Measurements from ENCODE around the gene CEP55. TPM values are rescaled to one million over a fixed set of nuclear protein-coding genes. Genes with fewer than 3 reads are reported as not detected.

The CEP55 gene
- total and polyA plus RNA-seq, 7 donors = 1.4 to 18.2 (median 1.8) TPM; not detected in 2

DNA sequence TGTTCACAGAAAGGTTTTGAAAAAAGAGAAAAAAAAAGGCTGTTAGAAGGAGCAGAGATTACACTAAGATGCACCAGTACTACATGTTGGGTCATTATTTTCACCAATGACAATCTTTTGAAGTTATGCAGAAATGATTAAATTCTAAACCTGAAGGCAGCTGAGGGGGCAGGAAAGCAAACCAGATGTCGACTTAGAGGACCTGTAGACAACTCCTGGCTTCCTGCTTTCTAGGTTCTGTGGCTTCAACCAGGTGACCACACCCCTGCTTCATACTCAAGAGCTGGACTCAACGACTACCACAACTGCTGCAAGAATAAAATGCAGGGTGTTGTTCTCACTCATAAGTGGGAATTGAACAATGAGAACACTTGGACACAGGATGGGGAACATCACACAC is 44.3 kb upstream of the CEP55 start:
- H3K4me3 ChIP-seq = no peak overlapping the region
- DNase-seq = no peak
- 23 to 33% methylated on average over 2 of the region's 2 CpGs for WGBS, 2 donors
- H3K9me3 ChIP-seq = no peaks in the 10 kb centered on the region
- H3K27me3 ChIP-seq = no peaks in the 10 kb centered on the region
- TF ChIP-seq POLR2AphosphoS5 (IDR thresholded peaks at IDR 0.05) (no peak), POLR2A (IDR thresholded peaks at IDR 0.05) (no peak), EP300 (IDR thresholded peaks at IDR 0.05) (no peak)
- TF ChIP-seq, protein P1, sequence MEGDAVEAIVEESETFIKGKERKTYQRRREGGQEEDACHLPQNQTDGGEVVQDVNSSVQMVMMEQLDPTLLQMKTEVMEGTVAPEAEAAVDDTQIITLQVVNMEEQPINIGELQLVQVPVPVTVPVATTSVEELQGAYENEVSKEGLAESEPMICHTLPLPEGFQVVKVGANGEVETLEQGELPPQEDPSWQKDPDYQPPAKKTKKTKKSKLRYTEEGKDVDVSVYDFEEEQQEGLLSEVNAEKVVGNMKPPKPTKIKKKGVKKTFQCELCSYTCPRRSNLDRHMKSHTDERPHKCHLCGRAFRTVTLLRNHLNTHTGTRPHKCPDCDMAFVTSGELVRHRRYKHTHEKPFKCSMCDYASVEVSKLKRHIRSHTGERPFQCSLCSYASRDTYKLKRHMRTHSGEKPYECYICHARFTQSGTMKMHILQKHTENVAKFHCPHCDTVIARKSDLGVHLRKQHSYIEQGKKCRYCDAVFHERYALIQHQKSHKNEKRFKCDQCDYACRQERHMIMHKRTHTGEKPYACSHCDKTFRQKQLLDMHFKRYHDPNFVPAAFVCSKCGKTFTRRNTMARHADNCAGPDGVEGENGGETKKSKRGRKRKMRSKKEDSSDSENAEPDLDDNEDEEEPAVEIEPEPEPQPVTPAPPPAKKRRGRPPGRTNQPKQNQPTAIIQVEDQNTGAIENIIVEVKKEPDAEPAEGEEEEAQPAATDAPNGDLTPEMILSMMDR (IDR thresholded peaks at IDR 0.05) = no peak
- H3K4me1 ChIP-seq = peaks cover 0 to 7% (median 5%) of the 10 kb centered on the region in 4 donors
- intact Hi-C loops (cut with DNase I) = no loop called here
- H3K27ac ChIP-seq = peak overlapping the region in 1 of 4 donors; percentile 14
- H3K36me3 ChIP-seq = peaks cover 0 to 69% (median 21%) of the 10 kb centered on the region in 4 donors

- 89 to 94% methylated on average over 2 of the region's 2 CpGs for WGBS, 2 donors
- H3K27me3 ChIP-seq = no peaks in the 10 kb centered on the region
- DNase-seq = no peak
- H3K4me3 ChIP-seq = no peak overlapping the region
- intact Hi-C loops (cut with DNase I) = no loop called here
- H3K9me3 ChIP-seq = no peaks in the 10 kb centered on the region
- peak overlapping the region in 2 of 4 donors; percentile 35 to 44 for H3K27ac ChIP-seq
- H3K4me1 ChIP-seq = peaks cover 0 to 27% (median 25%) of the 10 kb centered on the region in 4 donors
- no peak for TF ChIP-seq POLR2A (IDR thresholded peaks at IDR 0.05)
- TF ChIP-seq EP300 (IDR thresholded peaks at IDR 0.05) = no peak
- TF ChIP-seq, protein P1 (IDR thresholded peaks at IDR 0.05) = no peak
- no peak for TF ChIP-seq POLR2AphosphoS5 (IDR thresholded peaks at IDR 0.05)
- peaks cover 0 to 59% (median 20%) of the 10 kb centered on the region in 4 donors for H3K36me3 ChIP-seq
Measured at GRCh38 chr10:93454146-93454545, 42.3 kb upstream of the CEP55 start.

GRCh38 chr10:93454736-93455135 is 41.7 kb upstream of the CEP55 start:
- Histone ChIP-seq H3K27me3 (no peaks in the 10 kb centered on the region), H3K4me1 (peaks cover 0 to 33% (median 31%) of the 10 kb centered on the region in 4 donors), H3K4me3 (no peak overlapping the region), H3K27ac (peak overlapping the region in 2 of 4 donors; percentile 35 to 44), H3K9me3 (no peaks in the 10 kb centered on the region), H3K36me3 (peaks cover 0 to 53% (median 18%) of the 10 kb centered on the region in 4 donors)
- no peak for DNase-seq
- 96 to 98% methylated on average over 7 of the region's 7 CpGs for WGBS, 2 donors
- no peak for TF ChIP-seq EP300 (IDR thresholded peaks at IDR 0.05)
- no peak for TF ChIP-seq POLR2A (IDR thresholded peaks at IDR 0.05)
- TF ChIP-seq, protein P1 (IDR thresholded peaks at IDR 0.05) = no peak
- TF ChIP-seq POLR2AphosphoS5 (IDR thresholded peaks at IDR 0.05) = no peak
- intact Hi-C loops (cut with DNase I) = no loop called here

GRCh38 chr10:93456480-93456879 is 39.9 kb upstream of the CEP55 start:
- 87 to 94% methylated on average over 7 of the region's 7 CpGs for WGBS, 2 donors
- intact Hi-C loops (cut with DNase I) = no loop called here
- peak overlapping the region; percentile 89 to 96 (median 92) for H3K27ac ChIP-seq
- peaks cover 0 to 36% (median 7%) of the 10 kb centered on the region in 4 donors for H3K36me3 ChIP-seq
- no peaks in the 10 kb centered on the region for H3K9me3 ChIP-seq
- peak; percentile 50 for DNase-seq
- no peak for TF ChIP-seq POLR2A (IDR thresholded peaks at IDR 0.05)
- peaks cover 0 to 48% (median 45%) of the 10 kb centered on the region in 4 donors for H3K4me1 ChIP-seq
- H3K27me3 ChIP-seq = no peaks in the 10 kb centered on the region
- H3K4me3 ChIP-seq = no peak overlapping the region

- TF ChIP-seq POLR2A (IDR thresholded peaks at IDR 0.05) (no peak), POLR2AphosphoS5 (IDR thresholded peaks at IDR 0.05) (no peak), EP300 (IDR thresholded peaks at IDR 0.05) (no peak)
- TF ChIP-seq, protein P1 (IDR thresholded peaks at IDR 0.05) = no peak
- DNase-seq = no peak
- Histone ChIP-seq H3K4me3 (no peak overlapping the region), H3K36me3 (peaks cover 0 to 28% (median 2%) of the 10 kb centered on the region in 4 donors), H3K4me1 (peaks cover 0 to 59% (median 54%) of the 10 kb centered on the region in 4 donors), H3K9me3 (no peaks in the 10 kb centered on the region), H3K27ac (peak overlapping the region; percentile 89 to 96 (median 92)), H3K27me3 (no peaks in the 10 kb centered on the region)
- intact Hi-C loops (cut with DNase I) = no loop called here
- WGBS, 2 donors = 83 to 85% methylated on average over 8 of the region's 8 CpGs
Measured at GRCh38 chr10:93457511-93457910, 38.9 kb upstream of the CEP55 start.

All from sigmoid colon (tissue), 7 donors.